Measurements from ENCODE around the gene PDZD7. TPM values are rescaled to one million over a fixed set of nuclear protein-coding genes. Genes with fewer than 3 reads are reported as not detected.
A peak's percentile ranks its signal among the peaks of the same experiment; 100 is the strongest.

PDZD7 gene
- total and polyA plus RNA-seq, 2 of the 8 experiments (the other 6 are each of a cell fraction or from before 2014, with no cell fraction given), result 0.88 to 1.6 TPM

DNA sequence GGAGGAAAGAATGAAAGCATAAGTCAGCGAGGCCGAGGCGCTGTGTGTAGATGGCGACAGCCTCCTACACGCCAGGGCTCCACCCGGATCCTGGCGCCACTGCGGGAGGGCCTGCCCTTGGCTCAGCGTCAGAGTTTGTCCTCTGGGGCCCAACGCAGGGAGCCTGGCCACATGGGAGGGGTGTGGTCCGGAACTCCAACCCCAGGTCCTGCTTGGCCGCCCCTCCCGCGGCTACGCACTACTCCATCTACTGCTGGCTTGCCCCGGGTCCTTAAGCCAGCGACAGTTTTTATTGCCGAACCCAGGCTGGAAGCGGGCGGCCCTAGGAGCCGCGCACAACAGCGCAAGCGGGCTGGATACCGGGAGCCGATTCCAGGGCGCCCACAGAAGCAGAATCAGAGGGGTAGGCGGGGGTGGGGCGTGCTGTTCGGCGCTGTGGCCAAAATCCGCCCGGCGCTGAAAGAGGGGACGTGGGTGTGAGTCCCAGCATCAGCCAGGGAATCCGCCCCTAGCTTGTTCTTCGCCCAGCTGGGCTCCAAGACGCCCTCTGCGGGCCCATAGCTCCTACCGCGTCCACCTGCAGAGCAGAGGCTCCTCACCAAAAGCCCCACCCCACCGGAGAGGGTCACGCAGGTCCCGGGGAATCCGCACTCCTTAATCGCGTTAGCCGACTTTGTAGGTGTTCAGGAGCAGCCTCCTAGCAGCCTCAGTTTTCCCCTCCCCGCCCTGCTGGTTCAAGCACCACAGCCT, 35.4 kb upstream of the PDZD7 start (continued):
- TF ChIP-seq RAD21 (IDR thresholded peaks at IDR 0.05 in 1 of 2, conservative IDR thresholded peaks at IDR 0.05 in 1 of 2; ENCODE audit: low read depth in 2 of 2, low read length in 2 of 2) (0 out of 4 replicates have a peak, but pooled peaks of 1 of the 2 experiments have one; percentile 3), EZH2 (IDR thresholded peaks at IDR 0.05; ENCODE audit: low read depth, low read length, severe bottlenecking) (peak; percentile 91)

Measured in H1 (cell line).